H1 (cell line): ENCODE measurements around the gene ADPRHL1. TPM values are rescaled to one million over a fixed set of nuclear protein-coding genes. Genes with fewer than 3 reads are reported as not detected.
A peak's percentile ranks its signal among the peaks of the same experiment; 100 is the strongest.

Source experiments
- CTCF ChIA-PET: fragments of 300-600 bp; sonication (Branson Sonifier 250); formaldehyde crosslinking; loops from one replicate; lab custom pipeline; 2021; ENCODE audit not compliant: partially characterized antibody; lab: Charles Lee
- POLR2A ChIA-PET: fragments of 300-600 bp; sonication (Branson Sonifier 250); formaldehyde crosslinking; loops from one replicate; lab custom pipeline; 2021; ENCODE audit warnings: inconsistent platforms; ENCODE audit not compliant: partially characterized antibody; lab: Charles Lee
- DNase-seq, 2 experiments: peaks; one replicate each; pipeline versions ENCODE4 v3.0.0 to v3.0.0-alpha.2; 2010 to 2022; ENCODE audit warnings: low spot score in 2 of 2, low read depth in 1 of 2, mixed read lengths in 1 of 2
- FAIRE-seq: peaks from 2 replicates; lab custom pipeline; 2011; peaks lifted over from hg19 to GRCh38; lab: Jason Lieb, UNC
- H2AFZ ChIP-seq: 2 replicates; pipeline ENCODE4 v1.8.1; 2012; ENCODE audit warnings: low read length, inconsistent platforms
- H2AK5ac ChIP-seq: 2 replicates; pipeline ENCODE4 v1.6.1; 2013; ENCODE audit warnings: low read depth, low read length
- H2BK120ac ChIP-seq: replicated peaks from 2 replicates; pipeline ENCODE3; 2013; ENCODE audit warnings: low read depth, low read length, inconsistent platforms
- H2BK12ac ChIP-seq: 2 replicates; pipeline ENCODE4 v1.6.1; 2013; ENCODE audit warnings: low read depth, low read length
- H2BK15ac ChIP-seq: 2 replicates; pipeline ENCODE4 v1.6.1; 2013; ENCODE audit warnings: low read length
- H2BK20ac ChIP-seq: 2 replicates; pipeline ENCODE4 v1.6.1; 2013; ENCODE audit warnings: low read length
- H2BK5ac ChIP-seq: 2 replicates; pipeline ENCODE4 v1.6.1; 2013; ENCODE audit warnings: low read depth, low read length
- H3K14ac ChIP-seq: 2 replicates; pipeline ENCODE4 v1.6.1; 2013; ENCODE audit warnings: inconsistent platforms; ENCODE audit not compliant: insufficient read length
- H3K18ac ChIP-seq: 2 replicates; pipeline ENCODE4 v1.6.1; 2013; ENCODE audit warnings: low read length; ENCODE audit errors: extremely low read depth
- H3K23ac ChIP-seq: 2 replicates; pipeline ENCODE4 v1.6.1; 2013; ENCODE audit warnings: inconsistent platforms; ENCODE audit not compliant: insufficient read length
- H3K23me2 ChIP-seq: 2 replicates; pipeline ENCODE4 v1.6.1; 2013; ENCODE audit warnings: low read depth, low read length
- H3K27ac ChIP-seq: 2 replicates; pipeline ENCODE4 v1.6.1; 2011; ENCODE audit warnings: low read depth, low read length, inconsistent platforms
- H3K27me3 ChIP-seq, 4 experiments: replicated peaks in 1 of 4; 1 replicate in 1 of 4; 2 replicates in 3 of 4; pipeline versions ENCODE4 v1.6.1 to v1.8.1; 2011 to 2013; ENCODE audit warnings: low read length in 3 of 4, mild to moderate bottlenecking in 3 of 4, inconsistent platforms in 2 of 4, mixed read lengths in 2 of 4, moderate library complexity in 1 of 4; ENCODE audit not compliant: control insufficient read depth in 3 of 4, insufficient read depth in 3 of 4; ENCODE audit errors: extremely low read depth in 1 of 4
- H3K36me3 ChIP-seq, 4 experiments: 2 replicates each; pipeline versions ENCODE4 v1.6.1 to v1.8.1; 2011 to 2013; ENCODE audit warnings: mild to moderate bottlenecking in 4 of 4, low read length in 3 of 4, moderate library complexity in 2 of 4, control low read depth in 1 of 4, inconsistent platforms in 1 of 4; ENCODE audit not compliant: insufficient read depth in 4 of 4, control insufficient read depth in 2 of 4
- H3K4ac ChIP-seq: replicated peaks from 2 replicates; pipeline ENCODE3; 2013; ENCODE audit warnings: low read length, low read depth, mixed read lengths, inconsistent platforms; ENCODE audit not compliant: insufficient read length
- H3K4me1 ChIP-seq, 4 experiments: replicated peaks in 1 of 4; 1 replicate in 1 of 4; 2 replicates in 3 of 4; pipeline versions ENCODE4 v1.6.1 to v1.8.1; 2011 to 2013; ENCODE audit warnings: low read length in 3 of 4, inconsistent platforms in 2 of 4, mixed read lengths in 1 of 4; ENCODE audit not compliant: insufficient read depth in 4 of 4, control insufficient read depth in 3 of 4
- H3K4me2 ChIP-seq, 2 experiments: 2 replicates each; pipeline versions ENCODE4 v1.6.1 to v1.8.1; 2011 to 2013; ENCODE audit warnings: low read depth in 2 of 2, low read length in 2 of 2, control low read depth in 1 of 2, inconsistent platforms in 1 of 2, mild to moderate bottlenecking in 1 of 2; ENCODE audit not compliant: insufficient read depth in 1 of 2
- H3K4me3 ChIP-seq, 4 experiments: fragments of 200-600, 300-600 bp in 1 of 4; sonication (generic), shearing (Covaris generic), sonication (Bioruptor Twin) in 1 of 4; 2 replicates each; pipeline versions ENCODE4 v1.5.1 to v1.8.1; 2011 to 2016; ENCODE audit warnings: low read length in 4 of 4, low read depth in 3 of 4, control low read depth in 2 of 4, inconsistent platforms in 2 of 4, mild to moderate bottlenecking in 2 of 4, mixed read lengths in 1 of 4, moderate library complexity in 1 of 4; ENCODE audit not compliant: insufficient read depth in 2 of 4; ENCODE audit errors: extremely low read depth in 1 of 4
- H3K56ac ChIP-seq: replicated peaks from 2 replicates; pipeline ENCODE3; 2013; ENCODE audit warnings: low read depth, mild to moderate bottlenecking, mixed read lengths, low read length, inconsistent platforms; ENCODE audit not compliant: insufficient read length
- H3K79me1 ChIP-seq: 2 replicates; pipeline ENCODE4 v1.6.1; 2013; ENCODE audit warnings: low read depth, low read length, control low read depth
- H3K79me2 ChIP-seq, 2 experiments: 2 replicates each; pipeline versions ENCODE4 v1.6.1 to v1.8.1; 2012 to 2013; ENCODE audit warnings: low read length in 2 of 2, mild to moderate bottlenecking in 2 of 2, inconsistent platforms in 1 of 2; ENCODE audit not compliant: insufficient read depth in 2 of 2, control insufficient read depth in 1 of 2
- H3K9ac ChIP-seq, 4 experiments: replicated peaks in 1 of 4; 1 replicate in 1 of 4; 2 replicates in 3 of 4; pipeline versions ENCODE4 v1.6.1 to v1.8.1; 2011 to 2013; ENCODE audit warnings: low read depth in 3 of 4, low read length in 3 of 4, control low read depth in 2 of 4, mild to moderate bottlenecking in 2 of 4, moderate library complexity in 2 of 4, inconsistent platforms in 1 of 4; ENCODE audit errors: extremely low read depth in 1 of 4
- H3K9me3 ChIP-seq, 2 experiments: 2 replicates each; pipeline versions ENCODE4 v1.6.1 to v1.8.1; 2012 to 2013; ENCODE audit warnings: mild to moderate bottlenecking in 2 of 2, moderate library complexity in 2 of 2, control low read depth in 1 of 2, inconsistent platforms in 1 of 2, low read depth in 1 of 2, low read length in 1 of 2, mixed read lengths in 1 of 2; ENCODE audit not compliant: insufficient read depth in 2 of 2
- H4K20me1 ChIP-seq, 2 experiments: replicated peaks in 1 of 2; 2 replicates each; pipeline versions ENCODE3 to v1.8.1; 2011 to 2013; ENCODE audit warnings: inconsistent platforms in 2 of 2, low read length in 2 of 2, mild to moderate bottlenecking in 1 of 2; ENCODE audit not compliant: insufficient read depth in 2 of 2, control insufficient read depth in 1 of 2
- H4K5ac ChIP-seq: 2 replicates; pipeline ENCODE4 v1.6.1; 2013; ENCODE audit warnings: low read length, low read depth, mixed read lengths, inconsistent platforms; ENCODE audit not compliant: insufficient read length
- H4K8ac ChIP-seq: 2 replicates; pipeline ENCODE4 v1.8.0; 2013; ENCODE audit warnings: mild to moderate bottlenecking, moderate library complexity, low read length, inconsistent platforms; ENCODE audit not compliant: insufficient read depth; ENCODE audit errors: extremely low read depth
- H4K91ac ChIP-seq: replicated peaks from 2 replicates; pipeline ENCODE3; 2013; ENCODE audit warnings: low read length, mixed read lengths, inconsistent platforms; ENCODE audit not compliant: insufficient read length
- FOSL1 ChIP-seq: IDR thresholded peaks from 2 replicates; pipeline ENCODE4 v1.6.1; 2011; ENCODE audit warnings: mild to moderate bottlenecking, low read depth, low read length, moderate library complexity; ENCODE audit not compliant: insufficient read depth
- RAD21 ChIP-seq, 2 experiments: IDR thresholded peaks in 1 of 2; conservative IDR thresholded peaks in 1 of 2; 2 replicates each; pipeline ENCODE4 v1.6.1; 2011; ENCODE audit warnings: low read depth in 2 of 2, low read length in 2 of 2, improper control_type of control experiment in 1 of 2, inconsistent platforms in 1 of 2, mild to moderate bottlenecking in 1 of 2, moderate library complexity in 1 of 2
- WGBS, 2 experiments: shearing (Covaris generic) in 1 of 2; methylation state at CpG; one replicate each; pipeline versions ENCODE4 v1.1.6 to v1.1.7; 2013 to 2015; ENCODE audit warnings: low lambda C conversion rate in 2 of 2, mixed read lengths in 2 of 2, inconsistent platforms in 1 of 2, low coverage in 1 of 2, missing lambda C conversion rate in 1 of 2; ENCODE audit not compliant: insufficient replicate concordance in 2 of 2, insufficient coverage in 1 of 2, insufficient read length in 1 of 2; ENCODE audit errors: extremely low coverage in 1 of 2, missing lambda C conversion rate in 1 of 2; 5-methylcytosine and 5-hydroxymethylcytosine counted together
- polyA plus RNA-seq, 7 experiments: library from polyadenylated mRNA; depleted of rRNA in 3 of 7; stranded (reverse) in 5 of 7; unstranded in 2 of 7; fragments of >200 nt in 5 of 7; fragments of 200-250 nt in 2 of 7; gene quantifications; 1 replicate in 5 of 7; 2 replicates in 1 of 7; 4 replicates in 1 of 7; pipeline versions ENCODE4 v1.2.1 to v1.2.3, GENCODE V29; 2011 to 2013; ENCODE audit warnings: missing spikeins in 2 of 7, mixed read lengths in 2 of 7
- total RNA-seq: library from RNA; stranded (reverse); fragmentation: NEBNext Ultra II Directional; extraction: Animal tissue kit (Norgen Biotek cat#: 25700); gene quantifications from 2 replicates; pipeline ENCODE4 v1.2.1, GENCODE V29; 2021
- TF ChIP-seq, protein P1 (sequence below), 3 experiments: IDR thresholded peaks; 1 replicate in 2 of 3; 2 replicates in 1 of 3; pipeline versions ENCODE4 v1.5.1 to v1.6.1; 2011; ENCODE audit warnings: low read length in 3 of 3, mild to moderate bottlenecking in 3 of 3, inconsistent platforms in 2 of 3, low read depth in 1 of 3, moderate library complexity in 1 of 3; ENCODE audit not compliant: insufficient read depth in 1 of 3; ENCODE audit errors: control extremely low read depth in 1 of 3

The ADPRHL1 gene
- total and polyA plus RNA-seq, 2 of the 8 experiments (the other 6 are each of a cell fraction or from before 2014, with no cell fraction given), result 0.74 to 1.7 TPM

- Histone ChIP-seq H3K27ac (no peak overlapping the region), H2AK5ac (no peak overlapping the region), H3K27me3 (no peaks in the 10 kb centered on the region), H4K5ac (no peak overlapping the region), H3K18ac (no peak overlapping the region), H3K9ac (no peak overlapping the region), H3K4ac (no peak overlapping the region), H3K79me1 (0 out of 2 replicates have a peak, but pooled peaks cover 9% of the 10 kb centered on the region), H4K91ac (peak overlapping the region; percentile 42), H3K23ac (no peak overlapping the region), H3K79me2 (peaks cover 0 to 2% of the 10 kb centered on the region in 2 experiments; a peak in 1 of 4 replicates), H2BK12ac (no peak overlapping the region), H4K8ac (no peak overlapping the region), H3K36me3 (peaks cover 36 to 62% (median 48%) of the 10 kb centered on the region in 4 experiments), H3K14ac (no peak overlapping the region), H2AFZ (no peak overlapping the region), H3K4me3 (no peak overlapping the region), H4K20me1 (peaks cover 1 to 7% of the 10 kb centered on the region in 2 experiments), H3K4me2 (no peak overlapping the region), H3K56ac (no peak overlapping the region), H2BK20ac (no peak overlapping the region), H3K23me2 (no peaks in the 10 kb centered on the region), H3K4me1 (no peaks in the 10 kb centered on the region), H2BK15ac (no peak overlapping the region), H2BK120ac (no peak overlapping the region), H3K9me3 (peaks cover 7 to 18% of the 10 kb centered on the region in 2 experiments; a peak in 2 of 4 replicates), H2BK5ac (no peak overlapping the region)
- FAIRE-seq (no peak), DNase-seq (no peak)
- ChIA-PET CTCF (interaction anchor here (0.6 to 2.3 kb wide), 11 partner anchors 9 to 153 kb away, joined by 3 to 9 read pairs (median 4); no protein-coding TSS in a partner anchor), POLR2A (interaction anchor here (0.6 to 6.6 kb wide), 10 partner anchors 8 to 53 kb away, joined by 3 to 78 read pairs (median 4); partner anchors contain the start of gene GRTP1)
- WGBS, 2 experiments, result 90% methylated on average over 31 of the region's 32 CpGs; no CpG with 5 or more reads in 1 of the 2 experiments
- TF ChIP-seq, protein P1, sequence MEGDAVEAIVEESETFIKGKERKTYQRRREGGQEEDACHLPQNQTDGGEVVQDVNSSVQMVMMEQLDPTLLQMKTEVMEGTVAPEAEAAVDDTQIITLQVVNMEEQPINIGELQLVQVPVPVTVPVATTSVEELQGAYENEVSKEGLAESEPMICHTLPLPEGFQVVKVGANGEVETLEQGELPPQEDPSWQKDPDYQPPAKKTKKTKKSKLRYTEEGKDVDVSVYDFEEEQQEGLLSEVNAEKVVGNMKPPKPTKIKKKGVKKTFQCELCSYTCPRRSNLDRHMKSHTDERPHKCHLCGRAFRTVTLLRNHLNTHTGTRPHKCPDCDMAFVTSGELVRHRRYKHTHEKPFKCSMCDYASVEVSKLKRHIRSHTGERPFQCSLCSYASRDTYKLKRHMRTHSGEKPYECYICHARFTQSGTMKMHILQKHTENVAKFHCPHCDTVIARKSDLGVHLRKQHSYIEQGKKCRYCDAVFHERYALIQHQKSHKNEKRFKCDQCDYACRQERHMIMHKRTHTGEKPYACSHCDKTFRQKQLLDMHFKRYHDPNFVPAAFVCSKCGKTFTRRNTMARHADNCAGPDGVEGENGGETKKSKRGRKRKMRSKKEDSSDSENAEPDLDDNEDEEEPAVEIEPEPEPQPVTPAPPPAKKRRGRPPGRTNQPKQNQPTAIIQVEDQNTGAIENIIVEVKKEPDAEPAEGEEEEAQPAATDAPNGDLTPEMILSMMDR (IDR thresholded peaks at IDR 0.05; ENCODE audit: control extremely low read depth in 1 of 3, insufficient read depth in 1 of 3, low read depth in 1 of 3, low read length in 3 of 3), result peak in 2 of 3 experiments; percentile 24 to 43; a peak in 2 of 4 replicates
- TF ChIP-seq FOSL1 (no peak), RAD21 (IDR thresholded peaks at IDR 0.05 in 1 of 2, conservative IDR thresholded peaks at IDR 0.05 in 1 of 2; ENCODE audit: low read depth in 2 of 2, low read length in 2 of 2) (peak; percentile 48 to 63; a peak in 3 of 4 replicates)
Observed at GRCh38 chr13:113350065-113350937, 103.0 kb downstream of the ADPRHL1 start.
